Activated CD4-positive, alpha-beta T cell treated with anti-CD3 and anti-CD28 coated beads, Interleukin-2, amount 10 ng/mL, durations not matched to agents 7 days and 5 days (primary cell): Measurements from ENCODE around the gene ARHGEF38. TPM values are rescaled to one million over a fixed set of nuclear protein-coding genes. Genes with fewer than 3 reads are reported as not detected.

ENCODE experiments used
- CTCF ChIA-PET: fragments of 350-600 bp; sonication (Branson Sonifier 250); formaldehyde crosslinking; loops from one replicate; lab custom pipeline; 2021; ENCODE audit warnings: antibody characterized with exemption; lab: Charles Lee
- POLR2A ChIA-PET: fragments of 350-600 bp; sonication (Branson Sonifier 250); formaldehyde crosslinking; loops from one replicate; lab custom pipeline; 2021; ENCODE audit warnings: antibody characterized with exemption; lab: Charles Lee
- DNase-seq: peaks from one replicate; pipeline ENCODE4 v3.0.0-alpha.2; 2020
- H3K27ac Mint-ChIP-seq: one replicate; pipeline ENCODE4 v1.8.0; 2021; ENCODE audit warnings: mild to moderate bottlenecking, moderate library complexity, mixed read lengths
- H3K27me3 Mint-ChIP-seq: one replicate; pipeline ENCODE4 v1.8.0; 2021; ENCODE audit warnings: mixed read lengths
- H3K36me3 Mint-ChIP-seq: one replicate; pipeline ENCODE4 v1.8.0; 2021; ENCODE audit warnings: low read depth, mixed read lengths
- H3K4me1 Mint-ChIP-seq: one replicate; pipeline ENCODE4 v1.8.0; 2021; ENCODE audit warnings: mixed read lengths
- H3K4me3 Mint-ChIP-seq: one replicate; pipeline ENCODE4 v1.8.0; 2021; ENCODE audit warnings: mild to moderate bottlenecking, moderate library complexity, mixed read lengths
- H3K9me3 Mint-ChIP-seq: one replicate; pipeline ENCODE4 v1.8.0; 2021; ENCODE audit warnings: mixed read lengths
- total RNA-seq, 2 experiments: library from RNA; stranded (reverse); gene quantifications; one replicate each; pipeline ENCODE4 v1.2.3, GENCODE V29; 2021

Gene ARHGEF38
- total RNA-seq, 2 experiments from 2014 or later, result not detected

- POLR2A ChIA-PET, result no interaction called here
- Mint-ChIP-seq H3K4me1 (no peaks in the 10 kb centered on the region), H3K4me3 (no peak overlapping the region), H3K27me3 (peaks cover 19% of the 10 kb centered on the region), H3K27ac (no peak overlapping the region), H3K36me3 (no peaks in the 10 kb centered on the region), H3K9me3 (no peaks in the 10 kb centered on the region)
- DNase-seq, result no peak
- CTCF ChIA-PET, result no interaction called here
Observed at GRCh38 chr4:105650190-105650589, 97.8 kb downstream of the ARHGEF38 start.

GRCh38 chr4:105651884-105652283 is 99.5 kb downstream of the ARHGEF38 start:
- DNase-seq, result no peak
- CTCF ChIA-PET, result no interaction called here

GRCh38 chr4:105652286-105652888 is 100.0 kb downstream of the ARHGEF38 start:
- CTCF ChIA-PET, result no interaction called here
- H3K4me3 Mint-ChIP-seq, result no peak overlapping the region
- no peak for DNase-seq
- H3K36me3 Mint-ChIP-seq, result no peaks in the 10 kb centered on the region
- H3K27ac Mint-ChIP-seq, result no peak overlapping the region
- H3K9me3 Mint-ChIP-seq, result no peaks in the 10 kb centered on the region
- H3K4me1 Mint-ChIP-seq, result no peaks in the 10 kb centered on the region
- POLR2A ChIA-PET, result no interaction called here
- peaks cover 15% of the 10 kb centered on the region for H3K27me3 Mint-ChIP-seq

More at GRCh38 chr4:105651884-105652283, 99.5 kb downstream of the ARHGEF38 start:
- H3K27ac Mint-ChIP-seq, result no peak overlapping the region
- no peaks in the 10 kb centered on the region for H3K4me1 Mint-ChIP-seq
- no peaks in the 10 kb centered on the region for H3K36me3 Mint-ChIP-seq
- POLR2A ChIA-PET, result no interaction called here
- H3K27me3 Mint-ChIP-seq, result peaks cover 17% of the 10 kb centered on the region
- no peaks in the 10 kb centered on the region for H3K9me3 Mint-ChIP-seq
- no peak overlapping the region for H3K4me3 Mint-ChIP-seq

GRCh38 chr4:105657117-105657765 is 104.8 kb downstream of the ARHGEF38 start:
- Mint-ChIP-seq H3K4me1 (no peaks in the 10 kb centered on the region), H3K4me3 (no peak overlapping the region), H3K27me3 (peaks cover 12% of the 10 kb centered on the region), H3K27ac (no peak overlapping the region), H3K36me3 (no peaks in the 10 kb centered on the region), H3K9me3 (no peaks in the 10 kb centered on the region)
- DNase-seq, result no peak
- ChIA-PET POLR2A (no interaction called here), CTCF (no interaction called here)

- Mint-ChIP-seq H3K4me3 (no peak overlapping the region), H3K9me3 (no peaks in the 10 kb centered on the region), H3K36me3 (no peaks in the 10 kb centered on the region), H3K27ac (no peak overlapping the region), H3K4me1 (peaks cover 2% of the 10 kb centered on the region), H3K27me3 (peaks cover 11% of the 10 kb centered on the region)
- no peak for DNase-seq
- ChIA-PET POLR2A (interaction anchor here (0.6 kb wide), 1 partner anchor 8 kb away, joined by 3 read pairs; no protein-coding TSS in a partner anchor), CTCF (no interaction called here)
Observed at GRCh38 chr4:105659190-105659589, 106.8 kb downstream of the ARHGEF38 start.

- H3K4me3 Mint-ChIP-seq, result no peak overlapping the region
- POLR2A ChIA-PET, result no interaction called here
- peaks cover 2% of the 10 kb centered on the region for H3K4me1 Mint-ChIP-seq
- no peak for DNase-seq
- H3K36me3 Mint-ChIP-seq, result no peaks in the 10 kb centered on the region
- peaks cover 9% of the 10 kb centered on the region for H3K27me3 Mint-ChIP-seq
- CTCF ChIA-PET, result no interaction called here
- no peaks in the 10 kb centered on the region for H3K9me3 Mint-ChIP-seq
- H3K27ac Mint-ChIP-seq, result no peak overlapping the region
Observed at GRCh38 chr4:105661028-105661427, 108.6 kb downstream of the ARHGEF38 start.

- H3K9me3 Mint-ChIP-seq, result no peaks in the 10 kb centered on the region
- no peak overlapping the region for H3K4me3 Mint-ChIP-seq
- no peak for DNase-seq
- peaks cover 7% of the 10 kb centered on the region for H3K27me3 Mint-ChIP-seq
- ChIA-PET CTCF (no interaction called here), POLR2A (no interaction called here)
- peaks cover 2% of the 10 kb centered on the region for H3K4me1 Mint-ChIP-seq
- H3K36me3 Mint-ChIP-seq, result no peaks in the 10 kb centered on the region
- no peak overlapping the region for H3K27ac Mint-ChIP-seq
Observed at GRCh38 chr4:105662935-105663675, 110.7 kb downstream of the ARHGEF38 start.

GRCh38 chr4:105666693-105667092 is 114.3 kb downstream of the ARHGEF38 start:
- ChIA-PET POLR2A (no interaction called here), CTCF (no interaction called here)
- H3K27me3 Mint-ChIP-seq, result peaks cover 6% of the 10 kb centered on the region

GRCh38 chr4:105670684-105671083 is 118.3 kb downstream of the ARHGEF38 start:
- CTCF ChIA-PET, result no interaction called here
- Mint-ChIP-seq H3K27me3 (peaks cover 12% of the 10 kb centered on the region), H3K4me3 (no peak overlapping the region), H3K27ac (no peak overlapping the region), H3K36me3 (no peaks in the 10 kb centered on the region), H3K9me3 (no peaks in the 10 kb centered on the region), H3K4me1 (no peaks in the 10 kb centered on the region)
- POLR2A ChIA-PET, result no interaction called here
- no peak for DNase-seq

More at GRCh38 chr4:105666693-105667092, 114.3 kb downstream of the ARHGEF38 start:
- no peaks in the 10 kb centered on the region for H3K36me3 Mint-ChIP-seq
- DNase-seq, result no peak
- H3K9me3 Mint-ChIP-seq, result no peaks in the 10 kb centered on the region
- no peak overlapping the region for H3K27ac Mint-ChIP-seq
- peaks cover 2% of the 10 kb centered on the region for H3K4me1 Mint-ChIP-seq
- no peak overlapping the region for H3K4me3 Mint-ChIP-seq

GRCh38 chr4:105671301-105671700 is 118.9 kb downstream of the ARHGEF38 start:
- Mint-ChIP-seq H3K36me3 (no peaks in the 10 kb centered on the region), H3K4me3 (no peak overlapping the region), H3K27me3 (peaks cover 12% of the 10 kb centered on the region), H3K9me3 (no peaks in the 10 kb centered on the region), H3K4me1 (no peaks in the 10 kb centered on the region), H3K27ac (no peak overlapping the region)
- no peak for DNase-seq
- CTCF ChIA-PET, result no interaction called here
- POLR2A ChIA-PET, result no interaction called here

- Mint-ChIP-seq H3K9me3 (no peaks in the 10 kb centered on the region), H3K4me3 (no peak overlapping the region), H3K4me1 (no peaks in the 10 kb centered on the region), H3K27ac (no peak overlapping the region), H3K27me3 (peaks cover 12% of the 10 kb centered on the region), H3K36me3 (no peaks in the 10 kb centered on the region)
- ChIA-PET CTCF (no interaction called here), POLR2A (no interaction called here)
- DNase-seq, result no peak
Observed at GRCh38 chr4:105674011-105674410, 121.6 kb downstream of the ARHGEF38 start.

GRCh38 chr4:105677709-105678108 is 125.3 kb downstream of the ARHGEF38 start:
- peaks cover 7% of the 10 kb centered on the region for H3K27me3 Mint-ChIP-seq
- no peaks in the 10 kb centered on the region for H3K9me3 Mint-ChIP-seq
- no peaks in the 10 kb centered on the region for H3K4me1 Mint-ChIP-seq
- H3K36me3 Mint-ChIP-seq, result peaks cover 9% of the 10 kb centered on the region
- DNase-seq, result no peak
- no peak overlapping the region for H3K27ac Mint-ChIP-seq
- CTCF ChIA-PET, result no interaction called here
- POLR2A ChIA-PET, result no interaction called here
- no peak overlapping the region for H3K4me3 Mint-ChIP-seq

- H3K36me3 Mint-ChIP-seq, result peaks cover 12% of the 10 kb centered on the region
- no peak overlapping the region for H3K27ac Mint-ChIP-seq
- POLR2A ChIA-PET, result no interaction called here
- no peak for DNase-seq
- CTCF ChIA-PET, result no interaction called here
- no peaks in the 10 kb centered on the region for H3K4me1 Mint-ChIP-seq
- no peaks in the 10 kb centered on the region for H3K27me3 Mint-ChIP-seq
- H3K4me3 Mint-ChIP-seq, result no peak overlapping the region
- H3K9me3 Mint-ChIP-seq, result no peaks in the 10 kb centered on the region
Observed at GRCh38 chr4:105679186-105679585, 126.8 kb downstream of the ARHGEF38 start.
